ENCODE results near the gene NHLRC2. TPM values are rescaled to one million over a fixed set of nuclear protein-coding genes. Genes with fewer than 3 reads are reported as not detected.

NHLRC2 gene
- total and polyA plus RNA-seq, 2 experiments from 2014 or later: 7.8 to 22.8 TPM

DNA sequence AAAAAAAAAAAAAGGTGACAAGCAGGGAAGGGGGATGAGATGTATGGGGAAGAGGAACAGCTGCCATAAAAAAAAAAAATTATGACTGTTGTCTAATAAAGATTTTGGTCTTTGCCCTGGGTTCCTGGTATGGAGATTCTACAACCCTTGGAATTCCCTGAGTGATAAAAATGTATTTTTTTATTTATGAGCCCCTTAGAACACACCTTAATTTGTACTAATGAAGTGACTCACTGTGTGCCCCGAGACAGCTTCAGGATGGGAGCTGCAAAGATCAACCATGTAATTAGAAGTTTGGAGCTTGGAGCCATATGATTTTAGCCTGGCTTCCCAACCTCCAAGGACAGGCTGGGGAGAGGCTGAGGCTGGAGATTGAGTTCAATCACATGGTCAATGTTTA lies 69.7 kb downstream of the NHLRC2 start:
- H3K9me2 ChIP-seq (replicated peaks; ENCODE audit: insufficient read depth): no peaks in the 10 kb centered on the region
- no peak overlapping the region for H3K27ac ChIP-seq
- H3K36me3 ChIP-seq (replicated peaks; ENCODE audit: insufficient read depth, low read depth): no peaks in the 10 kb centered on the region
- H4K20me1 ChIP-seq (ENCODE audit: insufficient read depth, poor library complexity, severe bottlenecking): no peaks in the 10 kb centered on the region
- H3K9me3 ChIP-seq (ENCODE audit: low read depth): no peaks in the 10 kb centered on the region
- no peak overlapping the region for H3K4me3 ChIP-seq
- no peak for DNase-seq (ENCODE audit: low spot score)
- H2AFZ ChIP-seq: no peak overlapping the region
- H3K27me3 ChIP-seq: no peaks in the 10 kb centered on the region
- WGBS (ENCODE audit: low lambda C conversion rate, missing lambda C conversion rate): 85% methylated on average over 1 of the region's 1 CpG
- H3K79me2 ChIP-seq: no peaks in the 10 kb centered on the region
- H3K4me1 ChIP-seq (ENCODE audit: insufficient read depth): peaks cover 12% of the 10 kb centered on the region
- no peak for TF ChIP-seq EZH2 (IDR thresholded peaks at IDR 0.05; ENCODE audit: borderline replicate concordance)
- TF ChIP-seq EZH2phosphoT487 (IDR thresholded peaks at IDR 0.05; ENCODE audit: low read depth, severe bottlenecking, unreplicated experiment): no peak
- TF ChIP-seq, protein P1, sequence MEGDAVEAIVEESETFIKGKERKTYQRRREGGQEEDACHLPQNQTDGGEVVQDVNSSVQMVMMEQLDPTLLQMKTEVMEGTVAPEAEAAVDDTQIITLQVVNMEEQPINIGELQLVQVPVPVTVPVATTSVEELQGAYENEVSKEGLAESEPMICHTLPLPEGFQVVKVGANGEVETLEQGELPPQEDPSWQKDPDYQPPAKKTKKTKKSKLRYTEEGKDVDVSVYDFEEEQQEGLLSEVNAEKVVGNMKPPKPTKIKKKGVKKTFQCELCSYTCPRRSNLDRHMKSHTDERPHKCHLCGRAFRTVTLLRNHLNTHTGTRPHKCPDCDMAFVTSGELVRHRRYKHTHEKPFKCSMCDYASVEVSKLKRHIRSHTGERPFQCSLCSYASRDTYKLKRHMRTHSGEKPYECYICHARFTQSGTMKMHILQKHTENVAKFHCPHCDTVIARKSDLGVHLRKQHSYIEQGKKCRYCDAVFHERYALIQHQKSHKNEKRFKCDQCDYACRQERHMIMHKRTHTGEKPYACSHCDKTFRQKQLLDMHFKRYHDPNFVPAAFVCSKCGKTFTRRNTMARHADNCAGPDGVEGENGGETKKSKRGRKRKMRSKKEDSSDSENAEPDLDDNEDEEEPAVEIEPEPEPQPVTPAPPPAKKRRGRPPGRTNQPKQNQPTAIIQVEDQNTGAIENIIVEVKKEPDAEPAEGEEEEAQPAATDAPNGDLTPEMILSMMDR (IDR thresholded peaks at IDR 0.05; ENCODE audit: poor library complexity): no peak
- H3K4me2 ChIP-seq: no peak overlapping the region

- WGBS (ENCODE audit: low lambda C conversion rate, missing lambda C conversion rate): 86% methylated on average over 4 of the region's 4 CpGs
- TF ChIP-seq, protein P1 (IDR thresholded peaks at IDR 0.05; ENCODE audit: poor library complexity): no peak
- TF ChIP-seq EZH2phosphoT487 (IDR thresholded peaks at IDR 0.05; ENCODE audit: low read depth, severe bottlenecking, unreplicated experiment) (no peak), EZH2 (IDR thresholded peaks at IDR 0.05; ENCODE audit: borderline replicate concordance) (no peak)
- Histone ChIP-seq H3K9me3 (ENCODE audit: low read depth) (no peaks in the 10 kb centered on the region), H2AFZ (no peak overlapping the region), H3K79me2 (no peaks in the 10 kb centered on the region), H3K36me3 (replicated peaks; ENCODE audit: insufficient read depth, low read depth) (no peaks in the 10 kb centered on the region), H3K4me2 (no peak overlapping the region), H3K27me3 (no peaks in the 10 kb centered on the region), H3K9me2 (replicated peaks; ENCODE audit: insufficient read depth) (no peaks in the 10 kb centered on the region), H4K20me1 (ENCODE audit: insufficient read depth, poor library complexity, severe bottlenecking) (no peaks in the 10 kb centered on the region), H3K27ac (no peak overlapping the region), H3K4me1 (ENCODE audit: insufficient read depth) (peaks cover 12% of the 10 kb centered on the region), H3K4me3 (no peak overlapping the region)
- DNase-seq (ENCODE audit: low spot score): no peak
Observed at GRCh38 chr10:113924664-113925063, 70.2 kb downstream of the NHLRC2 start.

- no peaks in the 10 kb centered on the region for H3K36me3 ChIP-seq (replicated peaks; ENCODE audit: insufficient read depth, low read depth)
- H3K79me2 ChIP-seq: no peaks in the 10 kb centered on the region
- no peak overlapping the region for H3K27ac ChIP-seq
- no peak overlapping the region for H3K4me3 ChIP-seq
- no peaks in the 10 kb centered on the region for H3K9me3 ChIP-seq (ENCODE audit: low read depth)
- no peak overlapping the region for H2AFZ ChIP-seq
- H3K27me3 ChIP-seq: no peaks in the 10 kb centered on the region
- WGBS (ENCODE audit: low lambda C conversion rate, missing lambda C conversion rate): 84% methylated on average over 5 of the region's 5 CpGs
- H3K9me2 ChIP-seq (replicated peaks; ENCODE audit: insufficient read depth): no peaks in the 10 kb centered on the region
- no peaks in the 10 kb centered on the region for H4K20me1 ChIP-seq (ENCODE audit: insufficient read depth, poor library complexity, severe bottlenecking)
- no peaks in the 10 kb centered on the region for H3K4me1 ChIP-seq (ENCODE audit: insufficient read depth)
- no peak for DNase-seq (ENCODE audit: low spot score)
- TF ChIP-seq EZH2phosphoT487 (IDR thresholded peaks at IDR 0.05; ENCODE audit: low read depth, severe bottlenecking, unreplicated experiment) (no peak), EZH2 (IDR thresholded peaks at IDR 0.05; ENCODE audit: borderline replicate concordance) (no peak)
- TF ChIP-seq, protein P1 (IDR thresholded peaks at IDR 0.05; ENCODE audit: poor library complexity): no peak
- H3K4me2 ChIP-seq: no peak overlapping the region
Observed at GRCh38 chr10:113927440-113927839, 73.0 kb downstream of the NHLRC2 start.

- Histone ChIP-seq H2AFZ (no peak overlapping the region), H3K27ac (no peak overlapping the region), H3K4me2 (no peak overlapping the region), H3K4me1 (ENCODE audit: insufficient read depth) (no peaks in the 10 kb centered on the region), H3K4me3 (no peak overlapping the region), H3K9me2 (replicated peaks; ENCODE audit: insufficient read depth) (no peaks in the 10 kb centered on the region), H3K79me2 (no peaks in the 10 kb centered on the region), H3K36me3 (replicated peaks; ENCODE audit: insufficient read depth, low read depth) (no peaks in the 10 kb centered on the region), H3K9me3 (ENCODE audit: low read depth) (no peaks in the 10 kb centered on the region), H4K20me1 (ENCODE audit: insufficient read depth, poor library complexity, severe bottlenecking) (no peaks in the 10 kb centered on the region), H3K27me3 (no peaks in the 10 kb centered on the region)
- DNase-seq (ENCODE audit: low spot score): no peak
- TF ChIP-seq EZH2phosphoT487 (IDR thresholded peaks at IDR 0.05; ENCODE audit: low read depth, severe bottlenecking, unreplicated experiment) (no peak), EZH2 (IDR thresholded peaks at IDR 0.05; ENCODE audit: borderline replicate concordance) (no peak)
- TF ChIP-seq, protein P1 (IDR thresholded peaks at IDR 0.05; ENCODE audit: poor library complexity): no peak
Observed at GRCh38 chr10:113928830-113929229, 74.4 kb downstream of the NHLRC2 start.

Measured in hepatocyte (in vitro differentiated cells).